HG02678 (cell line): Measurements from ENCODE around the gene TNC.

Experiments
- ATAC-seq: cut with Tn5 transposase; IDR thresholded peaks from one replicate; pipeline ENCODE4 v1.9.1; 2021; ENCODE audit warnings: mild to moderate bottlenecking, moderate library complexity; ENCODE audit not compliant: unreplicated experiment

The TNC gene

GRCh38 chr9:115117999-115118878, at the start of gene TNC:
Gene TNC, minus strand, starts transcription at chr9:115118157. Its CDS starts 27,139 bp downstream, at chr9:115091018.
- no peak for ATAC-seq

- no peak for ATAC-seq
Observed at GRCh38 chr9:115167175-115167574, 49.2 kb upstream of the TNC start.

- no peak for ATAC-seq
Observed at GRCh38 chr9:115165233-115165632, 47.3 kb upstream of the TNC start.

- no peak for ATAC-seq
Observed at GRCh38 chr9:115164511-115164974, 46.6 kb upstream of the TNC start.

- ATAC-seq, result no peak
Observed at GRCh38 chr9:115162946-115163345, 45.0 kb upstream of the TNC start.

GRCh38 chr9:115161446-115161845, 43.5 kb upstream of the TNC start:
- ATAC-seq, result no peak

GRCh38 chr9:115158661-115159481, 40.9 kb upstream of the TNC start:
- ATAC-seq, result no peak

- ATAC-seq, result no peak
Observed at GRCh38 chr9:115157245-115157674, 39.3 kb upstream of the TNC start.

GRCh38 chr9:115155037-115155436, 37.1 kb upstream of the TNC start:
- ATAC-seq, result no peak

GRCh38 chr9:115154617-115155016, 36.7 kb upstream of the TNC start:
- ATAC-seq, result no peak

GRCh38 chr9:115152281-115152820, 34.4 kb upstream of the TNC start:
- ATAC-seq, result no peak

- no peak for ATAC-seq
Observed at GRCh38 chr9:115148721-115149120, 30.8 kb upstream of the TNC start.

- no peak for ATAC-seq
Observed at GRCh38 chr9:115146581-115147021, 28.6 kb upstream of the TNC start.

GRCh38 chr9:115144706-115145105, 26.7 kb upstream of the TNC start:
- ATAC-seq, result no peak

GRCh38 chr9:115143689-115144088, 25.7 kb upstream of the TNC start:
- no peak for ATAC-seq

GRCh38 chr9:115142517-115143270, 24.7 kb upstream of the TNC start:
- no peak for ATAC-seq

GRCh38 chr9:115142090-115142489, 24.1 kb upstream of the TNC start:
- ATAC-seq, result no peak

GRCh38 chr9:115141612-115142011, 23.7 kb upstream of the TNC start:
- ATAC-seq, result no peak

- no peak for ATAC-seq
Observed at GRCh38 chr9:115138151-115138550, 20.2 kb upstream of the TNC start.

- no peak for ATAC-seq
Observed at GRCh38 chr9:115137526-115137925, 19.6 kb upstream of the TNC start.
